Measurements from ENCODE around the gene PRTN3. TPM values are rescaled to one million over a fixed set of nuclear protein-coding genes. Genes with fewer than 3 reads are reported as not detected.

The PRTN3 gene
- polyA plus RNA-seq, 10 donors, result 0.89 to 6.4 (median 2.2) TPM

- DNase-seq, result no peak
Observed at GRCh38 chr19:861756-862580, 21.2 kb downstream of the PRTN3 start.

- peak in 1 of 3 donors; percentile 67 for DNase-seq
Observed at GRCh38 chr19:862581-863314, 21.9 kb downstream of the PRTN3 start.

GRCh38 chr19:863315-863620 is 22.5 kb downstream of the PRTN3 start:
- DNase-seq, result no peak

GRCh38 chr19:866769-867300 is 26.0 kb downstream of the PRTN3 start:
- no peak for DNase-seq

- DNase-seq, result peak in 1 of 3 donors; percentile 66
Observed at GRCh38 chr19:867301-867793, 26.5 kb downstream of the PRTN3 start.

GRCh38 chr19:867855-868457 is 27.2 kb downstream of the PRTN3 start:
- DNase-seq, result no peak

GRCh38 chr19:868458-869244 is 27.9 kb downstream of the PRTN3 start:
- DNase-seq, result no peak

GRCh38 chr19:869245-870177 is 28.7 kb downstream of the PRTN3 start:
- DNase-seq, result peak; percentile 46 to 91 (median 80)

GRCh38 chr19:870314-870713 is 29.5 kb downstream of the PRTN3 start:
- DNase-seq, result no peak

- DNase-seq, result peak; percentile 51 to 70 (median 62)
Observed at GRCh38 chr19:870963-871401, 30.2 kb downstream of the PRTN3 start.

GRCh38 chr19:871446-872265 is 30.9 kb downstream of the PRTN3 start:
- peak in 1 of 3 donors; percentile 56 for DNase-seq

- peak in 1 of 3 donors; percentile 69 for DNase-seq
Observed at GRCh38 chr19:872266-872951, 31.6 kb downstream of the PRTN3 start.

- DNase-seq, result no peak
Observed at GRCh38 chr19:873084-873483, 32.3 kb downstream of the PRTN3 start.

GRCh38 chr19:873561-874041 is 32.8 kb downstream of the PRTN3 start:
- DNase-seq, result peak in 1 of 3 donors; percentile 53

- no peak for DNase-seq
Observed at GRCh38 chr19:875265-875879, 34.6 kb downstream of the PRTN3 start.

GRCh38 chr19:876089-876488 is 35.3 kb downstream of the PRTN3 start:
- no peak for DNase-seq

- DNase-seq, result no peak
Observed at GRCh38 chr19:876780-877314, 36.0 kb downstream of the PRTN3 start.
